ENCODE measurements around the gene FAM168B. TPM values are rescaled to one million over a fixed set of nuclear protein-coding genes. Genes with fewer than 3 reads are reported as not detected.

Gene FAM168B
- total RNA-seq, 1 donor from 2014 or later: 96.1 TPM

DNA sequence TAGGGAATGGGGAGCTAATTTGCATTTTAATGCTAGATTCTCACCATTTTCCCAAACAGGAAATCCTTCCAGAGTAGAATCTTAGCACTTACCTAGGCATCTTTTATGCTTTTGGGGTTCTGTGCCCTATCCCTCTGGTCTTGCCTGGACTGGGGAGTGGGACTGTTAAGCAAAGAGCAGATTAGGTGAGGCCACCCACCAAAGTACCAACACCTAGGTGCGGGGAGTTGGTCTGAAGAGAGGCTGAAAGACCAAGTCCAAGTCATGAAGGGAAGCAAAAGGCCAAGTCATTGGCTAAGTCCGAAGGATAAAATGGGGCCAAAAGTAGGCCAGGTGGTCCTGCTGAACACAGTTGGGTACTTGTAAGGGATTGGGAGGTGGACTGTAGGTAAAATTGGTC is 86.7 kb downstream of the FAM168B start:
- DNase-seq: no peak
- intact Hi-C loops (cut with micrococcal nuclease): no loop called here
- no peak for ATAC-seq

- ATAC-seq (no peak), DNase-seq (no peak)
- intact Hi-C loops (cut with micrococcal nuclease): no loop called here
These were observed 87.9 kb downstream of the FAM168B start for GRCh38 chr2:131005216-131005935.

- no peak for ATAC-seq
These were observed 88.6 kb downstream of the FAM168B start for GRCh38 chr2:131004446-131005209.

DNA sequence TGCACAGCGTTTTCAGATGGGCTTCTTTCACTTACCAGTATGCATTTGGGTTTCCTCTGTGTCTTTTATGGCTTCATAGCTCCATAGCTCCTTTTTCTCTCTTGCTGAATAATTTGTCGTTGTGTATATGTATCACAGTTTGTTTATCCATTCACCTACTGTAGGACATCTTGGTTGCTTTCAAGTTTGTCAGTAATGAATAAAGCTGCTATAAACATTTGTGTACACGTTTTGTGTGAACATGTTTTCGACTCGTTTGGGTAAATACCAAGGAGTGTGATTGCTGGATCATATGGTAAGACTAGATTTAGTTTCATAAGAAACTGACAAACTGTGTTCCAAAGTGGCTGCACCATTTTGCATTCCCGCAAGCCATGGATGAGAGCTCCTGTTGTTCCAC is 94.7 kb downstream of the FAM168B start:
- no peak for ATAC-seq
- intact Hi-C loops (cut with micrococcal nuclease): no loop called here

More at GRCh38 chr2:131004446-131005209, 88.6 kb downstream of the FAM168B start:
- no peak for DNase-seq
- intact Hi-C loops (cut with micrococcal nuclease): no loop called here

More for the DNA sequence above, 94.7 kb downstream of the FAM168B start:
- no peak for DNase-seq

Other genes starting within 250 kb of the FAM168B start
- 34.1 TPM for gene PLEKHB2, start 11.9 kb upstream of the FAM168B start, total RNA-seq
- gene POTEE, start 116.1 kb upstream of the FAM168B start, total RNA-seq: not detected

All from left ventricle myocardium superior (tissue), 1 donor.